Esophagus muscularis mucosa (tissue), 4 donors: ENCODE data around the gene CMBL.

Source experiments
- EP300 ChIP-seq: sonication (generic); formaldehyde crosslinking; IDR thresholded peaks from one replicate; pipeline ENCODE4 v1.6.1; 2017; ENCODE audit warnings: antibody characterized with exemption
- POLR2A ChIP-seq: fragments of 450-650 bp; IDR thresholded peaks from one replicate; pipeline ENCODE4 v1.6.1; 2017; ENCODE audit warnings: antibody characterized with exemption, moderate library complexity, mild to moderate bottlenecking, low read depth
- TF ChIP-seq, protein P1 (sequence below), 3 experiments: fragments of 200-600 bp in 2 of 3; fragments of 450-650 bp in 1 of 3; sonication (generic) in 2 of 3; IDR thresholded peaks; one replicate each; pipeline ENCODE4 v1.5.1; 2017 to 2019; ENCODE audit warnings: antibody characterized with exemption in 3 of 3, mild to moderate bottlenecking in 2 of 3, moderate library complexity in 1 of 3

DNA sequence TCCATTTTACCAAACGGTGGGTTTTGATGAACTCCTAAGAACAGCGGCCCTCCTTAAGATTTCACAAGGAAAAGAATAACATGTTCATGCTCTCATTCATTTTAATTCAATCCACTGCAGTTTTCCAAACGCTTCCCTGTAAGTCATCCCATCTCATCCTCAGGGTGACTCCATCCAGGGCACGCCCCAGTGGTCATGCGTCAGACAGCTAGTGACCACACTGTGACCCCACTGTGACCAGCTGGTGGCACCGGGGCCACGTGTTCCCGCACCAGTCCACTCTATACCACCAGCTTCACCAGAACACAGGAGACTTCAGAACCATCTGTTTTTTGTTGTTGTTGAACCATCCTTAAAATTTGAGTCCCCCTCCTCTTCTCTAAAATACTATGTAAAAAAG is 72.4 kb downstream of the CMBL start:
- TF ChIP-seq, protein P1, sequence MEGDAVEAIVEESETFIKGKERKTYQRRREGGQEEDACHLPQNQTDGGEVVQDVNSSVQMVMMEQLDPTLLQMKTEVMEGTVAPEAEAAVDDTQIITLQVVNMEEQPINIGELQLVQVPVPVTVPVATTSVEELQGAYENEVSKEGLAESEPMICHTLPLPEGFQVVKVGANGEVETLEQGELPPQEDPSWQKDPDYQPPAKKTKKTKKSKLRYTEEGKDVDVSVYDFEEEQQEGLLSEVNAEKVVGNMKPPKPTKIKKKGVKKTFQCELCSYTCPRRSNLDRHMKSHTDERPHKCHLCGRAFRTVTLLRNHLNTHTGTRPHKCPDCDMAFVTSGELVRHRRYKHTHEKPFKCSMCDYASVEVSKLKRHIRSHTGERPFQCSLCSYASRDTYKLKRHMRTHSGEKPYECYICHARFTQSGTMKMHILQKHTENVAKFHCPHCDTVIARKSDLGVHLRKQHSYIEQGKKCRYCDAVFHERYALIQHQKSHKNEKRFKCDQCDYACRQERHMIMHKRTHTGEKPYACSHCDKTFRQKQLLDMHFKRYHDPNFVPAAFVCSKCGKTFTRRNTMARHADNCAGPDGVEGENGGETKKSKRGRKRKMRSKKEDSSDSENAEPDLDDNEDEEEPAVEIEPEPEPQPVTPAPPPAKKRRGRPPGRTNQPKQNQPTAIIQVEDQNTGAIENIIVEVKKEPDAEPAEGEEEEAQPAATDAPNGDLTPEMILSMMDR (IDR thresholded peaks at IDR 0.05) = no peak
- TF ChIP-seq POLR2A = no peak
- TF ChIP-seq EP300 = no peak
